Heart right ventricle (tissue), 16 donors: ENCODE measurements around the gene AZGP1. TPM values are rescaled to one million over a fixed set of nuclear protein-coding genes. Genes with fewer than 3 reads are reported as not detected.
"Not testable (repeated sequence)": the region's sequence is repeated elsewhere in the genome, so short reads cannot be mapped to it uniquely, and the experiment has no call there.

Source experiments
- ATAC-seq, 8 donors: fragments of 200-7000 bp; cut with Tn5 transposase; one replicate each; pipeline ENCODE4 v1.9.1; 2020; ENCODE audit warnings: mild to moderate bottlenecking in 8 of 8, moderate library complexity in 8 of 8, moderate number of reproducible peaks in 1 of 8
- DNase-seq, 2 donors: peaks; one replicate each; pipeline ENCODE4 v3.0.0-alpha.2; 2020
- H3K27ac ChIP-seq, 10 donors: fragments of 200-600 bp; sonication (generic) in 2 of 10; one replicate each; pipeline versions ENCODE4 v1.5.0 to v1.8.0; 2020 to 2022; ENCODE audit warnings: mild to moderate bottlenecking in 3 of 10
- H3K27me3 ChIP-seq, 7 donors: fragments of 200-600 bp; one replicate each; pipeline ENCODE4 v1.8.0; 2021 to 2022; ENCODE audit warnings: mild to moderate bottlenecking in 2 of 7
- H3K36me3 ChIP-seq, 9 donors: fragments of 200-600 bp; sonication (generic) in 1 of 9; one replicate each; pipeline versions ENCODE4 v1.5.0 to v1.8.0; 2020 to 2022; ENCODE audit warnings: mild to moderate bottlenecking in 2 of 9
- H3K4me1 ChIP-seq, 9 donors: fragments of 200-600 bp; sonication (generic) in 1 of 9; one replicate each; pipeline versions ENCODE4 v1.5.0 to v1.8.0; 2020 to 2022; ENCODE audit warnings: mild to moderate bottlenecking in 4 of 9
- H3K4me3 ChIP-seq, 10 donors: fragments of 200-600 bp; sonication (generic) in 2 of 10; one replicate each; pipeline versions ENCODE4 v1.5.0 to v1.8.0; 2020 to 2022; ENCODE audit warnings: mild to moderate bottlenecking in 7 of 10, moderate library complexity in 2 of 10
- H3K9me3 ChIP-seq, 11 donors: fragments of 200-600 bp in 10 of 11; sonication (generic) in 2 of 11; one replicate each; pipeline versions ENCODE4 v1.5.0 to v1.8.0; 2013 to 2022; ENCODE audit warnings: mild to moderate bottlenecking in 2 of 11, control low read depth in 1 of 11, moderate library complexity in 1 of 11
- CTCF ChIP-seq, 9 donors: fragments of 200-600 bp; sonication (generic) in 2 of 9; IDR thresholded peaks; one replicate each; pipeline versions ENCODE4 v1.5.0 to v1.8.0; 2021 to 2022; ENCODE audit warnings: antibody characterized with exemption in 9 of 9, mild to moderate bottlenecking in 5 of 9, moderate library complexity in 1 of 9
- WGBS, 2 donors: extraction: QIAGEN DNeasy Blood & Tissue Kit; methylation state at CpG; one replicate each; pipeline ENCODE4 v1.1.7; 2013; ENCODE audit warnings: inconsistent platforms in 1 of 2; 5-methylcytosine and 5-hydroxymethylcytosine counted together
- intact Hi-C, 10 donors: fragments of 100-400 bp; cut with DNase I; formaldehyde crosslinking; loops; one replicate each; pipeline versions ENCODE4 v1.11.1 to v1.14.2; 2022
- polyA plus RNA-seq, 2 donors: library from polyadenylated mRNA; stranded (reverse); fragments of 200-250 nt; gene quantifications; one replicate each; pipeline ENCODE4 v1.2.3, GENCODE V29; 2013
- total RNA-seq, 10 donors: library from RNA; stranded (reverse); fragmentation: NEBNext Ultra II Directional in 3 of 10; extraction: Animal tissue kit (Norgen Biotek cat#: 25700) in 3 of 10; gene quantifications; one replicate each; pipeline versions ENCODE4 v1.2.1 to v1.2.4, GENCODE V29; 2021 to 2023
- donor health status: Arrhythmogenic right ventricular cardiomyopathy.
- donor health status: ischemic (EF 13 %, LVEDD 7.1; RV severe dilation, severe dysfunction).
- donor health status: healthy with polysubstance abuse.
- donor health status: DM: no; HTN: yes; CAD: no.
- donor health status: DM: no; HTN: no; CAD: no.
- donor health status: ischemic (EF 25% LVEDD 6.9; RV normal size, moderate dysfunction).
- donor health status: ischemic (EF 25% LVEDD 5.7; RV mildly dilated, moderate dysfunction).
- donor health status: healthy.
- donor health status: DM: yes; HTN: yes; CAD: no.
- donor health status: Ischemic cardiomyopathy.
- donor health status: ischemic (EF 35%, LVEDD 5.7; RV mildly dilated, moderate dysfunction).
- donor health status: nonischemic (EF 11% LVEDD 7.7; RV severe dilation, severe dysfunction).
- donor health status: DM: yes; HTN: yes; CAD: no.
- donor health status: PGD.
- donor health status: ischemic (EF 29% LVEDD 5.4; RV normal size, mild dysfunction).
- donor health status: nonischemic (EF 23%, LVEDD 6.1; RV moderate dilation, normal function).

Gene AZGP1
- total and polyA plus RNA-seq, 12 donors, result 37.8 to 335 (median 108) TPM

- H3K36me3 ChIP-seq, result no peaks in the 10 kb centered on the region
- H3K9me3 ChIP-seq, result no peaks in the 10 kb centered on the region
- 70 to 71% methylated on average over 3 of the region's 3 CpGs for WGBS, 2 donors
- no peak overlapping the region for H3K4me3 ChIP-seq
- no peaks in the 10 kb centered on the region for H3K27me3 ChIP-seq
- TF ChIP-seq CTCF (IDR thresholded peaks at IDR 0.05), result no peak
- peaks cover 0 to 15% (median 9%) of the 10 kb centered on the region in 9 donors for H3K4me1 ChIP-seq
- no peak overlapping the region for H3K27ac ChIP-seq
- intact Hi-C loops, result no loop called here
- no peak for DNase-seq
- no peak for ATAC-seq
Measured at GRCh38 chr7:100011516-100011915, 35.7 kb upstream of the AZGP1 start.

- no peaks in the 10 kb centered on the region for H3K36me3 ChIP-seq
- H3K27me3 ChIP-seq, result no peaks in the 10 kb centered on the region
- no peak for DNase-seq
- no peaks in the 10 kb centered on the region for H3K9me3 ChIP-seq
- peaks cover 0 to 9% (median 5%) of the 10 kb centered on the region in 9 donors for H3K4me1 ChIP-seq
- H3K4me3 ChIP-seq, result no peak overlapping the region
- H3K27ac ChIP-seq, result no peak overlapping the region
- ATAC-seq, result no peak
- 49 to 54% methylated on average over 2 of the region's 2 CpGs for WGBS, 2 donors
- intact Hi-C loops, result no loop called here
- no peak for TF ChIP-seq CTCF (IDR thresholded peaks at IDR 0.05)
Measured at GRCh38 chr7:100010901-100011300, 35.1 kb upstream of the AZGP1 start.

- H3K27ac ChIP-seq, intact Hi-C loops, H3K4me1 ChIP-seq, H3K4me3 ChIP-seq, H3K9me3 ChIP-seq, DNase-seq, H3K27me3 ChIP-seq, H3K36me3 ChIP-seq, ATAC-seq: not testable (repeated sequence)
- 83% methylated on average over 8 of the region's 8 CpGs for WGBS, 2 donors
Measured at GRCh38 chr7:100009952-100010351, 34.1 kb upstream of the AZGP1 start.

- TF ChIP-seq CTCF (IDR thresholded peaks at IDR 0.05), result no peak
Measured at GRCh38 chr7:100008525-100008924, 32.7 kb upstream of the AZGP1 start.

GRCh38 chr7:100007887-100008286 lies 32.1 kb upstream of the AZGP1 start:
- Histone ChIP-seq H3K9me3 (no peaks in the 10 kb centered on the region), H3K4me1 (no peaks in the 10 kb centered on the region), H3K4me3 (no peak overlapping the region), H3K27me3 (no peaks in the 10 kb centered on the region), H3K27ac (no peak overlapping the region), H3K36me3 (no peaks in the 10 kb centered on the region)
- intact Hi-C loops, result no loop called here
- 88 to 91% methylated on average over 3 of the region's 3 CpGs for WGBS, 2 donors
- ATAC-seq (no peak), DNase-seq (no peak)
- TF ChIP-seq CTCF (IDR thresholded peaks at IDR 0.05), result no peak

More at GRCh38 chr7:100008525-100008924, 32.7 kb upstream of the AZGP1 start:
- Histone ChIP-seq H3K4me1 (no peaks in the 10 kb centered on the region), H3K4me3 (no peak overlapping the region), H3K27ac (no peak overlapping the region), H3K27me3 (no peaks in the 10 kb centered on the region), H3K9me3 (no peaks in the 10 kb centered on the region), H3K36me3 (no peaks in the 10 kb centered on the region)
- ATAC-seq (no peak), DNase-seq (no peak)
- intact Hi-C loops, result no loop called here
- 68 to 80% methylated on average over 10 of the region's 10 CpGs for WGBS, 2 donors
